ENCODE data around the gene DTYMK.

The DTYMK gene

GRCh38 chr2:241645915-241646645 is 40.5 kb downstream of the DTYMK start:
- DNase-seq, result no peak

DNA sequence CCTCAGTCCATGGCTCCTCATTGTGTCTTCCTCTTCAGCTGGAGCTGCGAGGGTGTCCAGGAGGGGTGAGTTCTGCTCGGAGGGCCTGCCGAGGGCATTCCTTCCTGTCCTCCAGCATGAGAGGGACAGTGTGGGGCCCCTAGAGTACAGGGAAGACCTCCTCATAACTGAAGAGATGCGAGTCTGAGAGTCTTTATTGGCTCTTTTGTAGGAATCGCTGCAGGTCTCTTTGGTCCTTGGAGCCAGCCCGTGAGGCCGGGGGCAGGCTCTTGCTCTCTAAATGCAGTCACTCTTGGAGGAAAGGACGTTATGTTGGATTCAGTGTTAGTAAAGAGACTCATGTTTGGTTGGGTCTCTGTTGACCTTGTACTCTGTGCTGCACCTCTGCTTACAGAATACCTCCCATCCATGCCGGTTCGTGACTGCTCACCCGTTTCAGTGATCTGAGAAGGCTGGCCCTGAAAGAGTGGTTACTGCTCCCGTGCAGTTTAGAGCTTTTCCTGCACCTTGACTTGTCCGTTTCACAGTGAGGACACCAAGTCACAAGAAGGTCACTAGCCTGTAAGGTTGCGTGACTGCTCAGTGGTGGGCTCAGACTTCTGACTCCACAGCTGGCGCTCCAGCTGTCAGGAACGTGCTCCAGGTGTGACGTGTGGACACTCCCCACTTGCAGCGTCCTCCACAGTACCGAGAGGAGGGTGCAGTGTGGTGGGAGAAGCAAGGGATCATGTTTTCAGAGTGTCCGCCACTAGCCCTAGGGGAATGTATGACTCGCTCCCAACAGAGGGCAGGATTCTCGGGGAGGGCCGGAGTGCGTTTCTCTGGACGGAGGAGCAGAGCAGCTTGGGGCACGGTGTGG is 41.3 kb downstream of the DTYMK start:
- DNase-seq, result no peak

GRCh38 chr2:241641631-241642030 is 45.0 kb downstream of the DTYMK start:
- no peak for DNase-seq

DNA sequence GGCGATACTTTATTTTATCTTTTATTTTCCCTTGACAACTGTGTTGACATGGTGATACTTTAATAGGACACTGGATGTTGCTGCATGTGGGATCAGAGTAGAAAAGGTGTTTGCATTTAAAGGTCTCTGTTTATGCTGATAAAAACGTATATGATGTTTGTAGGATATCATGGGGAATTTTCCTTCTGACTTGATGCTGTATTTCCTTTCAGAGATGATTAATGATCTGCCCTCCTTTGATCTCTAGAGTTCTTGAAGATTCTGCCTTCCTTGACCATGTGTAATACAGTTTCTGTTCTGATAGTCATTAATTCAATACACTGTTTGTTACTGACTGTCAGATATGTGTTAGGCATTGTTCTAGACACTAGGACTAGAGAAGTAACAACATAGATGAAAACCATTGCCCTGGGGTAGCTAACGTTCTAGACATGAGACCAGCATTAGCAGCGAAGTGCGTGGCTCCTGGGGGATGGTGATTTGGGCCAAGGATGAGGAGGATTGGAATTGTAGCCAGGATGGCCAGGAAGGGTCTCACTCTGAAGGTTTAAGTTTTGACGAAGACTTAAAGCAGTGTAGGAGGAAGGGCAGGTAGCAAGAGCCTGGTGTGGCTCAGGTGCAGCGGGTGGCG is 46.3 kb downstream of the DTYMK start:
- DNase-seq, result no peak

DNA sequence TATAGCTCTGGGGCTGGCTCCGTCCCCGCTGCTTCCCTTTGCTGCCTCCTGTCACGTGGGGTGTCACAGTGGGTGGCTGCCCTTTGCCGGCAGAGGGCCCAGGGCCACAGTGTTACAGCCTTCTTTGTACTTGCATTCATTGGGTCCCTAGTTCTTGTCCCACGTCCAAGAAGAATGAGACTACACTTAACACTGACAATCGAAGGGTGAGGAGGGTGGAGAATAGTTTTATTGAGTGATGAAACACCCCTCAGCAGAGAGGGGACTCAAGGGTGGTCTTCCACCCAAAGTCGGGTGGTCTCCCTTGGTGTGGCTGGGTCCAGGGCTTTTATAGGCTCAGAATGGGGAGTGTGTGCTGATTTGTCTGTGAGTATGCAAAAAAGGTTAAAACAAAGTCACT is 47.2 kb downstream of the DTYMK start:
- no peak for DNase-seq

- no peak for DNase-seq
Measured at GRCh38 chr2:241638940-241639339, 47.7 kb downstream of the DTYMK start.

- no peak for DNase-seq
Measured at GRCh38 chr2:241637795-241638660, 48.6 kb downstream of the DTYMK start.

- peak; percentile 78 to 81 for DNase-seq
Measured at GRCh38 chr2:241637018-241637794, 49.4 kb downstream of the DTYMK start, which contains the start of the genes ATG4B and THAP4. Gene ATG4B, plus strand, starts transcription at chr2:241637693. Its CDS starts 22 bp downstream, at chr2:241637715. Gene THAP4, minus strand, starts transcription at chr2:241637158. Its CDS starts 141 bp downstream, at chr2:241637017.

DNA sequence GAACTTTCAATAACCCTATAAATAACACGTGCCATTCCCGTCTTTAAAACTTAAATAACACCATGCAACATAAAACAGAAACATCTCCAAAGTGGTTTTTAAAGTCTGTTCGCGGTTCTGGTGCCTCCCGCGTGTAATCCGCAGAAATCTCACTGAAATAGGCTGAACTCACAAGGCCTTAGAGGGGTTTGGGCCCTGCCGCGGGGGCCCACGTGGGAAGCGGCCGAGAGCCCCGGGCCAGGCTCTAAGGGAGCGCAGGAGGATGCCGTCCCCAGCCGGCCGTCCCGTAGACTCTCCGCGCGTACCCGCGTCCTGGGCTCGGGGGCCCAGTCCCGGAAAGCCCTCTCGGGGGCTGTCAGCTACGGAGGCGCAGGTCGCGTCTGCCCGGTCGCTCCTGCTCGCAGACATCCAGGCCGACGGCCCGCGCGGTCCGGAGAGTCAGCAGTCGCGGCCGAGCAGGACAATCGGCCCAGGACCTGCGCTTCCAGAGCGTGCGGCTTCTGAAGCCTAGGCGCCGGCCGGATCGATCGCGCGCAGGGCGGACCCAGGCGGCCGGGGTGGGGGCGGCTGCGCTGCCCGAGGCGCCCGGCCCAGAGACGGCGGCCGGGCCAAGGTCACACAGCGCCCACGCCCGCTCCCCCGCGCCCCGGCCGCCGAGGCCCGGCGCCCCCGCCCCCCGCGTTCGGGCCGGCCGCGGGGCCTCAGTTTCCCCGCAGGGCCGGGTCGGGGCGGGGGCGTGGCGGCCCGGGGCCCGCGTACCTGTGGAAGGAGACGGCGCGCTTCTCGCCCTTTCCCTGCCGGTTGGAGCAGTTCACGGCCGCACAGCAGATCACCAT is 50.2 kb downstream of the DTYMK start:
- DNase-seq, result peak; percentile 38 to 48

GRCh38 chr2:241635756-241636155 is 50.9 kb downstream of the DTYMK start:
- no peak for DNase-seq

GRCh38 chr2:241633561-241633960 is 53.1 kb downstream of the DTYMK start:
- no peak for DNase-seq

- no peak for DNase-seq
Measured at GRCh38 chr2:241632478-241633325, 53.9 kb downstream of the DTYMK start.

DNA sequence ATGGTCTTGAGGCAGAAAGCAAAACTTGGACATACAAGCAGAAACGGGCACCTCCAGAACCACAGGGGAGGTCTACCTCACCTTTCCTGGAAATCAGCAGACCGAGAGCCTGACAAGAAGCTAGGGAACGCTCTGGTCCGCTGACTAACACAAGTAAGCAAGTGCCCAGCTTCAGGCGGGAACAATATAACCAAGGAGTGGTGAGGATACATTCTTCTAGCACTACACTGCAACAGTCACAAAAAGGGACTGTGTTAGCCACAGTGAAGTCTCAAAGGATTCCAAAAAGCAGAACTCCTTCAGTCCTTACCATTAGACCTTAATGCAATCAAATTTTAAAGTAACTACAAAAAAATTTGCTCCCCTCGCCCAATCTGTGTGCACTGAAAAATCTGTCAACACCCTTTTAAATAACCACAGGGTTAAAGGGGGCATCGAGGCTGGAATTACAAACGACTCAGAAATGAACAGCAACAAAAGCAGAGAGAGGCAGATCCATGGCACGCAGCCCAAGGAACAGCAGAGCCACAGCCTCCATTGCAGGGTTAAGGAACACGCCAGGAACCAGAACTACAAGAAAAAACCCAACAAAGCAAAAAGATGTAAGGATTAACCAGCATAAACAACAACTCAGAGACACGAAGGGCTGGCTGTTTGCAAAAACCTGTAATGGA is 56.7 kb downstream of the DTYMK start:
- no peak for DNase-seq

- no peak for DNase-seq
Measured at GRCh38 chr2:241627675-241628074, 58.9 kb downstream of the DTYMK start.
